A673 (cell line): Measurements from ENCODE around the gene KMT2D. TPM values are rescaled to one million over a fixed set of nuclear protein-coding genes. Genes with fewer than 3 reads are reported as not detected.
A peak's percentile ranks its signal among the peaks of the same experiment; 100 is the strongest.

ENCODE experiments used
- BruUV-seq: library from RNA; stranded (reverse); fragments of 400-500 nt; replicated peaks from 2 replicates; lab custom pipeline; 2021; lab: Mats Ljungman, UMichigan
- CTCF ChIA-PET: fragments of 300-600 bp; sonication (Branson Sonifier 250); formaldehyde crosslinking; loops from one replicate; lab custom pipeline; 2022; ENCODE audit warnings: antibody characterized with exemption; lab: Charles Lee
- POLR2A ChIA-PET: fragments of 300-600 bp; sonication (Branson Sonifier 250); formaldehyde crosslinking; loops from one replicate; lab custom pipeline; 2022; ENCODE audit warnings: antibody characterized with exemption; ENCODE audit not compliant: low non-redundant PET; lab: Charles Lee
- DNase-seq: peaks from one replicate; pipeline ENCODE4 v3.0.0-alpha.2; 2015; ENCODE audit warnings: low spot score
- H3K27ac ChIP-seq: fragments of 200-600 bp; sonication (generic); 2 replicates; pipeline ENCODE4 v1.5.1; 2016; ENCODE audit warnings: mixed run types, low read depth, mild to moderate bottlenecking, mixed read lengths, antibody characterized with exemption, low read length; ENCODE audit not compliant: poor library complexity, severe bottlenecking
- H3K27me3 ChIP-seq: fragments of 200-600 bp; sonication (generic); replicated peaks from 2 replicates; pipeline ENCODE4 v1.6.1; 2017; ENCODE audit warnings: mixed run types, low read depth, mild to moderate bottlenecking, mixed read lengths, antibody characterized with exemption, low read length; ENCODE audit not compliant: insufficient read depth, poor library complexity
- H3K36me3 ChIP-seq: fragments of 200-600 bp; sonication (generic); 2 replicates; pipeline ENCODE4 v1.6.1; 2016; ENCODE audit warnings: mixed run types, mild to moderate bottlenecking, mixed read lengths, antibody characterized with exemption, low read length; ENCODE audit not compliant: insufficient read depth, poor library complexity, severe bottlenecking
- H3K4me1 ChIP-seq: fragments of 200-600 bp; sonication (generic); 2 replicates; pipeline ENCODE4 v1.6.1; 2017; ENCODE audit warnings: mixed run types, mild to moderate bottlenecking, mixed read lengths, antibody characterized with exemption, low read length; ENCODE audit not compliant: insufficient read depth, poor library complexity, severe bottlenecking
- H3K4me3 ChIP-seq: fragments of 200-600 bp; sonication (generic); 2 replicates; pipeline ENCODE4 v1.5.1; 2016; ENCODE audit warnings: low read depth, mixed run types, mild to moderate bottlenecking, mixed read lengths, low read length; ENCODE audit not compliant: poor library complexity, severe bottlenecking
- H3K9me3 ChIP-seq: fragments of 200-600 bp; sonication (generic); 2 replicates; pipeline ENCODE4 v1.6.1; 2016; ENCODE audit warnings: mixed run types, low read depth, mild to moderate bottlenecking, mixed read lengths, antibody characterized with exemption, low read length; ENCODE audit not compliant: poor library complexity, severe bottlenecking
- CTCF ChIP-seq: fragments of 300-800, 200-600 bp; sonication (generic); conservative IDR thresholded peaks from 2 replicates; pipeline ENCODE4 v1.5.1; 2017; ENCODE audit warnings: low read depth, mild to moderate bottlenecking, antibody characterized with exemption, low read length, moderate library complexity, mixed read lengths
- EZH2 ChIP-seq: fragments of 200-600 bp; sonication (generic); IDR thresholded peaks from 2 replicates; pipeline ENCODE4 v1.6.1; 2017; ENCODE audit warnings: borderline replicate concordance, low read depth, mild to moderate bottlenecking, mixed read lengths, antibody characterized with exemption, low read length; ENCODE audit not compliant: poor library complexity, severe bottlenecking
- intact Hi-C: fragments of 100-400 bp; cut with micrococcal nuclease; formaldehyde crosslinking; loops from one replicate; pipeline ENCODE4 v1.10.0; 2022; ENCODE audit not compliant: unreplicated experiment
- total RNA-seq: library from RNA; stranded (reverse); gene quantifications from 2 replicates; pipeline ENCODE4 v1.2.3, GENCODE V29; 2021

The KMT2D gene
- total RNA-seq, 1 experiment from 2014 or later = 138 TPM

GRCh38 chr12:49088932-49089330 lies 28.3 kb upstream of the KMT2D start:
- POLR2A ChIA-PET = interaction anchor here (0.6 kb wide), 2 partner anchors 69 to 153 kb away, joined by 3 to 10 read pairs; no protein-coding TSS in a partner anchor
- H3K27me3 ChIP-seq = peaks cover 53% of the 10 kb centered on the region

GRCh38 chr12:49088150-49088931 lies 27.7 kb upstream of the KMT2D start:
- POLR2A ChIA-PET = interaction anchor here (0.6 to 0.7 kb wide), 4 partner anchors 8 to 153 kb away, joined by 3 to 10 read pairs (median 6); no protein-coding TSS in a partner anchor
- no peaks in the 10 kb centered on the region for H3K36me3 ChIP-seq
- DNase-seq = peak; percentile 93
- peak overlapping the region; percentile 34 for H3K4me3 ChIP-seq
- H3K27me3 ChIP-seq = peaks cover 47% of the 10 kb centered on the region
- H3K27ac ChIP-seq = no peak overlapping the region
- no TSS peak for BruUV-seq
- no peaks in the 10 kb centered on the region for H3K9me3 ChIP-seq
- CTCF ChIA-PET = interaction anchor here (0.6 to 2.7 kb wide), 23 partner anchors 10 to 329 kb away, joined by 3 to 34 read pairs (median 5); partner anchors contain the start of genes LMBR1L and RHEBL1
- peak; percentile 96 for TF ChIP-seq CTCF
- TF ChIP-seq EZH2 = no peak
- intact Hi-C loops = loop anchor here (1.0 to 2.0 kb wide), 2 partner anchors 32 to 147 kb away; no protein-coding TSS in a partner anchor
- peaks cover 9% of the 10 kb centered on the region for H3K4me1 ChIP-seq

More at GRCh38 chr12:49088932-49089330, 28.3 kb upstream of the KMT2D start:
- BruUV-seq = no TSS peak
- H3K4me3 ChIP-seq = peak overlapping the region; percentile 34
- no peaks in the 10 kb centered on the region for H3K9me3 ChIP-seq
- TF ChIP-seq CTCF (no peak), EZH2 (no peak)
- DNase-seq = no peak
- H3K4me1 ChIP-seq = peaks cover 9% of the 10 kb centered on the region
- CTCF ChIA-PET = interaction anchor here (0.6 to 2.7 kb wide), 20 partner anchors 9 to 164 kb away, joined by 3 to 34 read pairs (median 6); partner anchors contain the start of genes LMBR1L and RHEBL1
- intact Hi-C loops = loop anchor here (1.0 to 2.0 kb wide), 2 partner anchors 32 to 146 kb away; no protein-coding TSS in a partner anchor
- no peak overlapping the region for H3K27ac ChIP-seq
- H3K36me3 ChIP-seq = no peaks in the 10 kb centered on the region

- BruUV-seq = no TSS peak
- POLR2A ChIA-PET = no interaction called here
- intact Hi-C loops = no loop called here
Observed at GRCh38 chr12:49086116-49086515, 25.5 kb upstream of the KMT2D start.

More at GRCh38 chr12:49086116-49086515, 25.5 kb upstream of the KMT2D start:
- H3K4me3 ChIP-seq = no peak overlapping the region
- DNase-seq = no peak
- peaks cover 25% of the 10 kb centered on the region for H3K27me3 ChIP-seq
- no peak overlapping the region for H3K27ac ChIP-seq
- CTCF ChIA-PET = no interaction called here
- no peaks in the 10 kb centered on the region for H3K36me3 ChIP-seq
- peaks cover 9% of the 10 kb centered on the region for H3K4me1 ChIP-seq
- no peaks in the 10 kb centered on the region for H3K9me3 ChIP-seq
- TF ChIP-seq EZH2 = no peak
- TF ChIP-seq CTCF = no peak
